Panc1 (cell line): Measurements from ENCODE around the gene BCO2. TPM values are rescaled to one million over a fixed set of nuclear protein-coding genes. Genes with fewer than 3 reads are reported as not detected.

Experiments used
- ATAC-seq: fragments of 200-7000 bp; cut with Tn5 transposase; 2 replicates; pipeline ENCODE4 v1.9.1; 2020; ENCODE audit warnings: mild to moderate bottlenecking, moderate library complexity
- BruUV-seq: library from RNA; stranded (reverse); fragments of 400-500 nt; replicated peaks from 2 replicates; lab custom pipeline; 2021; lab: Mats Ljungman, UMichigan
- CTCF ChIA-PET: fragments of 300-600 bp; sonication (Branson Sonifier 250); formaldehyde crosslinking; loops from one replicate; lab custom pipeline; 2022; ENCODE audit warnings: antibody characterized with exemption; lab: Charles Lee
- POLR2A ChIA-PET: fragments of 300-600 bp; sonication (Branson Sonifier 250); formaldehyde crosslinking; loops from one replicate; lab custom pipeline; 2022; ENCODE audit warnings: antibody characterized with exemption; lab: Charles Lee
- DNase-seq: peaks from one replicate; pipeline ENCODE4 v3.0.0-alpha.2; 2010; ENCODE audit warnings: low read depth, low spot score
- H3K27ac ChIP-seq: 2 replicates; pipeline ENCODE4 v1.5.1; 2011; ENCODE audit warnings: mild to moderate bottlenecking, low read length, inconsistent platforms
- H3K27me3 ChIP-seq: fragments of 200-500 bp; sonication (Bioruptor generic); 2 replicates; pipeline ENCODE4 v1.6.0; 2014; ENCODE audit warnings: low read length, inconsistent platforms; ENCODE audit not compliant: control insufficient read depth, insufficient read depth
- H3K36me3 ChIP-seq: fragments of 200-500 bp; sonication (Bioruptor generic); 2 replicates; pipeline ENCODE4 v1.5.1; 2014; ENCODE audit warnings: inconsistent platforms, mild to moderate bottlenecking, low read length, moderate library complexity; ENCODE audit not compliant: control insufficient read depth, insufficient read depth
- H3K4me1 ChIP-seq: 2 replicates; pipeline ENCODE4 v1.5.1; 2011; ENCODE audit warnings: inconsistent platforms, mild to moderate bottlenecking, low read length, moderate library complexity; ENCODE audit not compliant: control insufficient read depth, insufficient read depth
- H3K4me3 ChIP-seq, 2 experiments: 2 replicates each; pipeline ENCODE4 v1.5.1; 2011 to 2012; ENCODE audit warnings: low read depth in 2 of 2, low read length in 2 of 2, mild to moderate bottlenecking in 2 of 2, inconsistent platforms in 1 of 2, moderate library complexity in 1 of 2
- H3K9me3 ChIP-seq: fragments of 200-500 bp; sonication (Bioruptor generic); 2 replicates; pipeline ENCODE4 v1.5.1; 2014; ENCODE audit warnings: low read depth, mild to moderate bottlenecking, inconsistent platforms, low read length, moderate library complexity; ENCODE audit not compliant: control insufficient read depth, insufficient read depth
- CTCF ChIP-seq: fragments of 450-650 bp; IDR thresholded peaks from 2 replicates; pipeline ENCODE4 v1.5.1; 2017; ENCODE audit warnings: mild to moderate bottlenecking
- POLR2AphosphoS5 ChIP-seq: IDR thresholded peaks from 2 replicates; pipeline ENCODE4 v1.6.1; 2012; ENCODE audit warnings: mild to moderate bottlenecking, low read depth, low read length, moderate library complexity
- REST ChIP-seq, 2 experiments: IDR thresholded peaks; 2 replicates each; pipeline ENCODE4 v1.6.1; 2011 to 2012; ENCODE audit warnings: low read depth in 2 of 2, control low read depth in 1 of 2, low read length in 1 of 2, mild to moderate bottlenecking in 1 of 2, moderate library complexity in 1 of 2; ENCODE audit not compliant: insufficient read depth in 1 of 2
- SIN3A ChIP-seq: IDR thresholded peaks from 2 replicates; pipeline ENCODE4 v1.6.1; 2012; ENCODE audit warnings: low read depth, mild to moderate bottlenecking, low read length, moderate library complexity, borderline replicate concordance; ENCODE audit not compliant: insufficient read depth
- TCF7L2 ChIP-seq: IDR thresholded peaks from 2 replicates; pipeline ENCODE4 v1.6.1; 2011; ENCODE audit warnings: mild to moderate bottlenecking, low read depth, low read length, inconsistent platforms
- in situ Hi-C: cut with HindIII; loops from 2 replicates; pipeline ENCODE4 v1.10.0; 2016; ENCODE audit warnings: low sequenced_read_pairs, low pct_unique_long_range_greater_than_20kb
- intact Hi-C: fragments of 100-400 bp; cut with micrococcal nuclease; formaldehyde crosslinking; loops from one replicate; pipeline ENCODE4 v1.10.0; 2022; ENCODE audit not compliant: unreplicated experiment
- total RNA-seq: library from RNA; stranded (reverse); gene quantifications from one replicate; pipeline ENCODE4 v1.2.1, GENCODE V29; 2021; ENCODE audit not compliant: unreplicated experiment

BCO2 gene
- total RNA-seq, 1 experiment from 2014 or later, result 2.5 TPM

- ChIA-PET POLR2A (no interaction called here), CTCF (no interaction called here)
- H3K4me1 ChIP-seq, result peaks cover 22% of the 10 kb centered on the region
- intact Hi-C loops, result no loop called here
- ATAC-seq (no peak), DNase-seq (no peak)
- TF ChIP-seq REST (IDR thresholded peaks at IDR 0.05; ENCODE audit: insufficient read depth in 1 of 2, low read depth in 2 of 2, low read length in 1 of 2) (no peak), POLR2AphosphoS5 (no peak), CTCF (no peak), TCF7L2 (no peak), SIN3A (no peak)
- in situ Hi-C loops, result no loop called here
- no TSS peak for BruUV-seq
- no peaks in the 10 kb centered on the region for H3K36me3 ChIP-seq
- H3K4me3 ChIP-seq, result no peak within 1 kb of the TSS
- no peaks in the 10 kb centered on the region for H3K27me3 ChIP-seq
- H3K9me3 ChIP-seq, result no peaks in the 10 kb centered on the region
- no peak within 1 kb of the TSS; the same call in 1 of the 2 replicates for H3K27ac ChIP-seq
These were observed 8.2 kb upstream of the BCO2 start, which contains the start of gene TEX12 for GRCh38 chr11:112167145-112167544. TSS of gene TEX12 (plus strand) at chr11:112167372. CDS start at chr11:112169269, 1,897 bp downstream.

- Histone ChIP-seq H3K9me3 (no peaks in the 10 kb centered on the region), H3K27ac (no peak overlapping the region), H3K36me3 (no peaks in the 10 kb centered on the region), H3K4me3 (no peak overlapping the region), H3K4me1 (peaks cover 11% of the 10 kb centered on the region), H3K27me3 (no peaks in the 10 kb centered on the region)
- POLR2A ChIA-PET, result no interaction called here
- DNase-seq (no peak), ATAC-seq (no peak)
- in situ Hi-C loops (no loop called here), intact Hi-C loops (no loop called here)
- no TSS peak for BruUV-seq
- CTCF ChIA-PET, result interaction anchor here (0.6 kb wide), 1 partner anchor 12 kb away, joined by 7 read pairs; no protein-coding TSS in a partner anchor
- TF ChIP-seq TCF7L2 (no peak), POLR2AphosphoS5 (no peak), SIN3A (no peak), CTCF (no peak), REST (IDR thresholded peaks at IDR 0.05; ENCODE audit: insufficient read depth in 1 of 2, low read depth in 2 of 2, low read length in 1 of 2) (no peak)
These were observed 2.8 kb upstream of the BCO2 start for GRCh38 chr11:112172362-112172994.
